ENCODE measurements around the gene CARMIL3.

The CARMIL3 gene

GRCh38 chr14:24082411-24083080, 30.7 kb downstream of the CARMIL3 start:
- no peak for FAIRE-seq
- TF ChIP-seq CTCF (IDR thresholded peaks at IDR 0.05; ENCODE audit: insufficient read depth, missing control alignments) = no peak
- DNase-seq (ENCODE audit: insufficient read length, low spot score) = no peak

- DNase-seq (ENCODE audit: insufficient read length, low spot score) (no peak), FAIRE-seq (peak; percentile 32)
- no peak for TF ChIP-seq CTCF (IDR thresholded peaks at IDR 0.05; ENCODE audit: insufficient read depth, missing control alignments)
Measured at GRCh38 chr14:24083462-24083861, 31.7 kb downstream of the CARMIL3 start.

GRCh38 chr14:24084440-24084839, 32.6 kb downstream of the CARMIL3 start:
- peak; percentile 29 for FAIRE-seq
- TF ChIP-seq CTCF (IDR thresholded peaks at IDR 0.05; ENCODE audit: insufficient read depth, missing control alignments) = no peak

GRCh38 chr14:24085215-24085614, 33.4 kb downstream of the CARMIL3 start:
- no peak for DNase-seq (ENCODE audit: insufficient read length, low spot score)
- FAIRE-seq = peak; percentile 92
- TF ChIP-seq CTCF (IDR thresholded peaks at IDR 0.05; ENCODE audit: insufficient read depth, missing control alignments) = no peak

More at GRCh38 chr14:24084440-24084839, 32.6 kb downstream of the CARMIL3 start:
- no peak for DNase-seq (ENCODE audit: insufficient read length, low spot score)

GRCh38 chr14:24086193-24086955, 34.6 kb downstream of the CARMIL3 start:
- peak; percentile 21 for FAIRE-seq
- DNase-seq (ENCODE audit: insufficient read length, low spot score) = no peak
- no peak for TF ChIP-seq CTCF (IDR thresholded peaks at IDR 0.05; ENCODE audit: insufficient read depth, missing control alignments)

GRCh38 chr14:24087004-24087403, 35.2 kb downstream of the CARMIL3 start:
- DNase-seq (ENCODE audit: insufficient read length, low spot score) (no peak), FAIRE-seq (no peak)
- no peak for TF ChIP-seq CTCF (IDR thresholded peaks at IDR 0.05; ENCODE audit: insufficient read depth, missing control alignments)

- TF ChIP-seq CTCF (IDR thresholded peaks at IDR 0.05; ENCODE audit: insufficient read depth, missing control alignments) = no peak
- no peak for DNase-seq (ENCODE audit: insufficient read length, low spot score)
- FAIRE-seq = no peak
Measured at GRCh38 chr14:24088095-24088494, 36.3 kb downstream of the CARMIL3 start.
